HG02678 (cell line): ENCODE data around the gene ABHD6.
A peak's percentile ranks its signal among the peaks of the same experiment; 100 is the strongest.
"Not testable (repeated sequence)": the region's sequence is repeated elsewhere in the genome, so short reads cannot be mapped to it uniquely, and the experiment has no call there.

ENCODE experiments used
- ATAC-seq: cut with Tn5 transposase; IDR thresholded peaks from one replicate; pipeline ENCODE4 v1.9.1; 2021; ENCODE audit warnings: mild to moderate bottlenecking, moderate library complexity; ENCODE audit not compliant: unreplicated experiment

Gene ABHD6, protein sequence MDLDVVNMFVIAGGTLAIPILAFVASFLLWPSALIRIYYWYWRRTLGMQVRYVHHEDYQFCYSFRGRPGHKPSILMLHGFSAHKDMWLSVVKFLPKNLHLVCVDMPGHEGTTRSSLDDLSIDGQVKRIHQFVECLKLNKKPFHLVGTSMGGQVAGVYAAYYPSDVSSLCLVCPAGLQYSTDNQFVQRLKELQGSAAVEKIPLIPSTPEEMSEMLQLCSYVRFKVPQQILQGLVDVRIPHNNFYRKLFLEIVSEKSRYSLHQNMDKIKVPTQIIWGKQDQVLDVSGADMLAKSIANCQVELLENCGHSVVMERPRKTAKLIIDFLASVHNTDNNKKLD

GRCh38 chr3:58237238-58237940, at the start of gene ABHD6:
ABHD6 (plus strand) TSS chr3:58237792; CDS start chr3:58256587, 18,795 bp downstream.
- peak; percentile 75 for ATAC-seq

GRCh38 chr3:58188173-58188564, 49.4 kb upstream of the ABHD6 start:
- ATAC-seq: no peak

DNA sequence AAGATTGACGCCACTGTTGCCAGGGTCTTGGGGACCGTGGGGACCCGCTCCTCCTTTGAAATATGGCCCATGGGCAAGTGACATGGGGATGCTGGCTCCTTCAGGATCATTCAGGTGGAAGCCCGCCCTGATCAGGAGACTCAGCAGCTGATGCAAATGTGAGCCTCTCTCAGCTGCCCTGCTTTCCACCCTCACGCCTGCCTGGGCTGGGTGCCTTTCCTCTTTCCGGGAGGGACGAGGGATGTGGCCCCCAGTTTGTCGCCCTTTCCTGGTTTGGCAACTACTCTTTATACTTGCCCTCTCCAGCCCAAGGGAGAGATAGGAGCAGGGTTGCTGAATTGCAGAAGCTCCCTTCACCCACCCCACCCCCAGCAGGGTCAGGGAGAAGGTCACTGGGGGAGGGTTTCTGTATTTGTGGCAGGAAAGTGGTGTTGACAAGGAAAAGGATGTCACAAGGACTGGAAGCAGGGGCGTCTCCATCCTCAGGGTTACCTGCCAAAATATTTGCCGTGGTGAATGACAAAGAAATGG, 48.6 kb upstream of the ABHD6 start:
- ATAC-seq: no peak

GRCh38 chr3:58189691-58190090, 47.9 kb upstream of the ABHD6 start:
- no peak for ATAC-seq

DNA sequence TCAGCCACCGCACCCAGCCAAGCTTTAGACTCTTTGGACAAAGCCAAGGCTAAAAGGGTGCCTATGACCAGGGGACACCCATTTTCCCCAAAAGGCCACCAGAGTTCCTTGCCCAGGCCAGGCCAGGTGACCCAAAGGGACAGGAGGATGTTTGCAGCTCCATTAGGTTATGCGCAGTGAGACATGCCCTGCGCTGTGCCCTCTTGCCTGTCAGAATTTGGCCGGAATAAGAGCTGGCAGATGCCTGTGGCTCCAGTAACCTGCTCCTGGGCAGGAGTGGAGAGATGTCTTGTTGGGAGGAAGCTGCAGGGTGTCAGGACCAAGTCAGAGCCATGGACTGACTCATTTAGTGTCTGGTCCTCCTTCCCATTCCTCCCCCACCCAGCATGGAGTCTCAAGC, 47.3 kb upstream of the ABHD6 start:
- ATAC-seq: no peak

- ATAC-seq: no peak
Observed at GRCh38 chr3:58190882-58191281, 46.7 kb upstream of the ABHD6 start.

GRCh38 chr3:58191361-58191991, 46.1 kb upstream of the ABHD6 start:
- ATAC-seq: no peak

- ATAC-seq: no peak
Observed at GRCh38 chr3:58192069-58192468, 45.5 kb upstream of the ABHD6 start.

GRCh38 chr3:58193682-58194407, 43.7 kb upstream of the ABHD6 start:
- no peak for ATAC-seq

DNA sequence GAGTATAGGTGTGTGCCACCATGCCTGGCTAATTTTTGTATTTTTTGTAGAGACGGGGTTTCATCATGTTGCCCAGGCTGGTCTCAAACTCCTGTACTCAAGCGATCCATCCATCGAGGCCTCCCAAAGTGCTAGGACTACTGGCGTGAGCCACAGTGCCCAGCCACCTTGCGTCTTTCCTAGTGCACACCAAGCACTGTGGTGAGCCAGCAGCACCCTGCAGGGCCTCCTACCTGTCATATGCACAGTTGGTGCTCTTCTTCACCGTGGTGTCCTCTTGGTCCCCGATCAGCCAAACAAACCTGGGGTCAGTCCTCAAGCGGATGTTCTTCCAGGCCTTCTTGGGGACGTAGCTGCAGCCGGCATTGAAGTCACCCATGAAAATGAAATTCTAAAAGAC, 40.0 kb upstream of the ABHD6 start:
- no peak for ATAC-seq

GRCh38 chr3:58198362-58198761, 39.2 kb upstream of the ABHD6 start:
- ATAC-seq: no peak

- no peak for ATAC-seq
Observed at GRCh38 chr3:58198804-58199203, 38.8 kb upstream of the ABHD6 start.

DNA sequence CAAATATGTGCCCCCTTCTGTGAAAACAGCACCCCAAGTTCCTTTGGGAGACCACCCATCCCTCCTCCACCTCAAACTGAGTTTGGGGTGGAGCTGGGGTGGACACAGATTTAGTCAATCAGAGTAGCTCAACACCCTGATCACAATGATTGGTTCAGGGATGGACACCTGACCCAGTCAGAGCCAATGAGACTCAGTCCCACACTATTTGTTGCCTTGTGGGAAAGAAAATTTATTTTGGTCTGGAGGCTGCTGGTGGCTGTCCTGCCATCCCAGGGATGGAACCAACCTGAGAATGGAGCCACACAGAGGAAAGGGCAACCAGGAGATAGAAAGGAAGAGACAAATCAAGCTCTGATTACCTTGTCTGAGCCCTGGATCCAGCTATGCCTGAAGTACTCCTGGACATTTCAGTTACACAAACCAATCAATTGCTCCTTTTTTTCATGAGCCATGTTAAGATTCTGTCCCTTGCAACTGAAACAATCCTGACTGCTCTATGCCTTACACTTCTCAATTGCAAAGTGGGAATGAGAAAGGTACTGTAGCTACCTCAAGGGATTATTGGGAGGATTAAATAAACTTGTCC, 37.4 kb upstream of the ABHD6 start:
- no peak for ATAC-seq

- no peak for ATAC-seq
Observed at GRCh38 chr3:58200846-58201355, 36.7 kb upstream of the ABHD6 start.

DNA sequence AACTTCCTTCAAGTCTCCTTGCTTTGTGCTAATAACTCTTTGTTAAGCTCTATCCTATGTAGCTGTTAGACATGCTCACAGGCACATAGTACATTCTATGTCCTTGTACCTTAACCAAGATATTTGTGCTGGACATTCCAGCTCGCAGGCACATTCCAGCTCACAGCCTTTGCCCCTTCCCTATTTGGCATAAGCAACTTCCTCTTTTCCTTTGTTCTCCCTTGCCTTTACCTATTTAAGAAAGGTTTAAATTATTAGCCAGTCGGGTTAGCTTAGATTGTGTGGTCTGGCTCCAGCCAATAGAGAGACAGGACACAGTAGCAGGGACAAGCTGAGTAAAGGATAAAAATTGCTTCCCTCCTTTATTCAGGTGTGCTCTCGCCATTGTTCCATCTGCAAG, 36.1 kb upstream of the ABHD6 start:
- ATAC-seq: not testable (repeated sequence)

GRCh38 chr3:58202917-58203360, 34.7 kb upstream of the ABHD6 start:
- peak; percentile 87 for ATAC-seq

GRCh38 chr3:58203541-58203940, 34.1 kb upstream of the ABHD6 start:
- no peak for ATAC-seq

DNA sequence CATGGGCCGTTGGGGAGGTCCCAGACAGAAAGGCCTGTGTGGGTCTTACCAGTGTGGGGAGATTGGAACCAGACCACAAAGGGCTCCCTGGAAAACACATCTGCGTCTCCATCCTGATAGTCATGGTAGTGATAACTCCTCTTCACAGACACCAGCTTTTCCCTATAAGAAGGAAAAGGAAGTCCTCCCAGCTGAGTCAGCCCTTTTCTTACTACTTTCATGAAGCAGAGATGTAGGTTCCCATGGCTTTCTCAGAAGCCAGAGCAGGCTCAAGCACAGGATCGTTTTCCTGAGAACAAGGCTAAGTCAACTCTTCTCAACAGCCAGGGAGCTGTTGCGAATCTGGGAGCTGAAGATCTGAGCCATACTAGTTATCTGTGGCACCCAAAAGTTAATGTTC, 32.9 kb upstream of the ABHD6 start:
- no peak for ATAC-seq

- ATAC-seq: no peak
Observed at GRCh38 chr3:58205981-58206380, 31.6 kb upstream of the ABHD6 start.

GRCh38 chr3:58206406-58207011, 31.1 kb upstream of the ABHD6 start:
- no peak for ATAC-seq
